ENCODE data around the gene GMDS. TPM values are rescaled to one million over a fixed set of nuclear protein-coding genes. Genes with fewer than 3 reads are reported as not detected.
A peak's percentile ranks its signal among the peaks of the same experiment; 100 is the strongest.
"Not testable (repeated sequence)": the region's sequence is repeated elsewhere in the genome, so short reads cannot be mapped to it uniquely, and the experiment has no call there.

Gene GMDS
- total RNA-seq, 1 donor from 2014 or later: 31.4 TPM

DNA sequence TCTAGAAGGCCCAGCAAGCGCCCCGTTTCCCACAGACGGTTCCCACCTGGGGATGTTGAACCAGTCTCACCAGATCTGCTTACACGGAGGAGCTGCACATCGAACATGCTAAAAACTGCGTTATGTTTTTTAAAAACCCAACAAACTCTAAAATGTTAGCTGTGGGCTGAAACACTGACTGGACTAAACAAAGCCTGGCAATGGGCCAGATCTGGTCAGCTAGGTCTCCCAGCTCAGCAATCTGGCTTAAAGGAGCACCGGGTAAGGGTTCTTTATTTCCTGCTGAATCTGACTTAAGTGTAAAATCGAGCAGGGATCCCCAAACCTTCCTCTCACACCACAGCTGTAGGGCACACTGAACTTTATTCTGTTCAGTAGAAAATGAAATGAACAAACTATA lies 478.8 kb downstream of the GMDS start:
- ATAC-seq: peak; percentile 50
- intact Hi-C loops (cut with DNase I): no loop called here

DNA sequence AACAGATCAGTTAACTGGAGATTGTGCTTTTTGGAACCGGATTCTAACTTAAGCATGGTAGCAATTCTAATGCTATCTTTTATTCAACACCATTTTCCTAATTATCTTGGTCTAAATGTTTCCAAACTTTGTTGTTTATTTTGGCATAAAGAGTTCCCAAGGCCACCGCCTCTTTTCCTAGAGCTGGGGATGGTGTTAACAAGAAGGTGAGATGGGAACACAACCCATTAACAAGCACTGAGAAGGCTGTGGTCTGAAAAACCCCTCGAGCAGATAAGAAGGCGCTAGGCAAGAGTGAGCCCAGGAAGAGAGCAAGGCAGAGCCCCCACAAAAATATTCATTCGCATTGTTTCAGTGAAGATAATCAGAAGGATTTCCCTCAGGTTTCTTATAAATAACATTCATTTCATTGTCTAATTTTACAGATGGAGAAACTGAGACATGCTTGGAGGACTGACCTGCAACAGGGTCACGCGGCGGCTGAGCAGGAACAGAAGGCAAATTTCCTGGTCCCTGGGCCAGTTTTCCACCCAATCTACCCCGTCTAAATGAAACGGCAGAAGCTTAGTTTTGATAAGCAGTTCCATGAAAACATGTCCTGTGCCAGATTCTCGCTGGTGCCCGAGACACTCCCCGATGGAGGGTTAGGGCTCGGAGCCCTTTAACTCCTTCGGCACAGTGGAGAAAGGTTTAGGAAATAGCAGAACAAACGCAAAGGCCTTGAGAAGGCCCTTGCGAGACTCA lies 480.1 kb downstream of the GMDS start:
- intact Hi-C loops (cut with DNase I): no loop called here
- DNase-seq (ENCODE audit: low spot score) (no peak), ATAC-seq (peak; percentile 42)

More for the DNA sequence above, 478.8 kb downstream of the GMDS start:
- DNase-seq (ENCODE audit: low spot score): peak; percentile 82

DNA sequence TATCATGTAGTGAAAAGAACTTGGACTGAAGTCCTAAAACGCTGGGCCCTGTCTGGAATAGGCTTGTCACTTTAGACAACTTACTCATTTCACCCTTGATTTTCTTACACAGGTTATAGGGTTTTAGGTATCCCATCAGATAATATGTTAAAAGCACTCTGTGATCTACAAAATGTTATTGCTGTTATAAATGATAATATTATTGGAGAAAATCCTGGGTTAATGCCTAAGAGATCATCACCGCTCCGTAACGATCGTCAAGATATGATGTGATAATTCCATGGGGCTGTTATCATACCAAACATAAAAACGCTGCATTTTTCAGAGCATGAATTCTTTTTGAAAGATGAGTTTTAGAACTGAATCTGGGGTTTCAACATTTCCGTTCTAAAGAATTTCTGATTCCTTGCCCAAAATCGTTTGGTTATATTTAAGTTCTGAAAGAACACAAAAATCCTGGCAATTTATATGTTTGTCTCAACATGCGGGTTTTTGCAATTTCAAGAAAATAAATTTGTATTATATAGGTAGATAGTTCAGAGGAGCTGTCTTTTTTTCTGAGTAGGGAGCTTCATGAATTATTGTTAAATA lies 480.9 kb downstream of the GMDS start:
- intact Hi-C loops (cut with DNase I): no loop called here
- ATAC-seq (no peak), DNase-seq (ENCODE audit: low spot score) (no peak)

DNA sequence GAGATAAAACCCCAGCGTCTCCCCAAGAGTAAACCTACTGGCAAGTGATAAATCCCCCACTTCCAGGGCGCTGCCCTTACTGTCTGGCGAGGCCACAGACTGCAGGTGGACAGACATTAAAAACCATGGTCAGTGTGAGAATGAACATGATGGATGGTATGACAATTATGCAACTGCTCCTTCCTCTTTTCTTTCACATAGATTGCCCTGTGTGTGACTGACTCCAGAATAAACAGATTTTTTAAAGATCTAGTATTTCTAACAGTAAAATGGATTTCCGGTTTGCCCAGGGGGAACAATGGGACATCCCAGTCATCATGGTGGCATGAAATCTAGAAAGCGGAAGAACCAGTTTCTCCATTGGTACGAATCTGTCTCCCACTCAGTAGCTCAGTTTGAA lies 482.0 kb downstream of the GMDS start:
- ATAC-seq: no peak
- no peak for DNase-seq (ENCODE audit: low spot score)
- intact Hi-C loops (cut with DNase I): no loop called here

DNA sequence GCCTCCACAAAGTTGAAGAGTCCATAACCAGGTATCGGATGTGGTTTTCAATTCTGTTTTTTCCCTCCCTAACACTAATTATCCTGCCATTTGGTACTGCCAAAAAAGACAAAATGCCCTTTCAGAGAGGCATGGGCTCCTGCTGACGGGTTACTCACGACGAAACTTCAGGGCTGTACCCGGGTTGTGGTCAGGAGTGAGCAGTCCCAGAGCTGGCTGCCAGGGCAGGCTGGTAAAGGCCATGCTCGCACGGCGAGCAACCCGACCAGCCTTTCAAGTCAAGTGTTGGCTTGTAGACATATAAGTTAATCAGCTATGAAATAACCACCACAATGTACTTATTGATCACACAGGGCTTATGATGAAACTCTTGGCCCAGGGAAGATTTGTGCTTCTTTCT lies 483.2 kb downstream of the GMDS start:
- DNase-seq (ENCODE audit: low spot score): no peak
- intact Hi-C loops (cut with DNase I): no loop called here
- ATAC-seq: no peak

DNA sequence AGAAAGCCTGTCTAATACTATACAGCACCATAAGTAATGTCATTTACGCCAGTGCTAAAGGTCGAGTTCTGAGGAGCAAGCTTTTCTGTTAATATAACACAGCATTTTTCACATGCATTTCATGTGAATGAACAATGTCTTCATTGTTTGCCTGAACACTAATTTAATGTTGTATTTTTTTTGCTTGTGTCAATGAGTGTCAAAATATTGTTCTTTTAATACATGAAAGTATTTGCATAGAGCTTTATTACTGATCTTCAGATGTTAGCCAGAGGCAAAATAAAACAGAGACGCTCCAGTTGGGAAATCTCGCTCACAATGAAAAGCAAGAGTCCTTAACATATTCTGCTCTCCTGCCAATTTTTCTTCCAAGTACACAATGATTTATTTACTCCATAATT lies 483.9 kb downstream of the GMDS start:
- ATAC-seq: no peak
- no peak for DNase-seq (ENCODE audit: low spot score)
- intact Hi-C loops (cut with DNase I): no loop called here

DNA sequence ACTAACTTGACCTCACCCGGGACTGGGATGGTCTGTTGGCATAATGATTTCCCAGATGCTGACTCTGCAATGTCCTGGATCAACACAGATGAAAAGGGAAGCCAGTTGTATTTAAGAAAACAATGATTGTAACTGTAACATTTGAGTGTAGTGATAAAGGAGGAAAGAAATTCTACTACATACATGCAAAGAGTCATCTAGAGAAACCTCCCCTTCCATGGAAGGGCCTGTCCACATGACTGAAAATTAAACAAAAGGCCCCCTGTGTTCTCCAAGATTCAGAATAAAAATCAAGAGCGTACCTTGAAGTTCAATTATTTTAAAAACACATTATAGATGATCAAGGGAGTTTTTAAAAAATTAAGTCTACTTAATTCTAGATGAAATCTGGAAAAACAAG lies 484.5 kb downstream of the GMDS start:
- no peak for DNase-seq (ENCODE audit: low spot score)
- no peak for ATAC-seq
- intact Hi-C loops (cut with DNase I): no loop called here

DNA sequence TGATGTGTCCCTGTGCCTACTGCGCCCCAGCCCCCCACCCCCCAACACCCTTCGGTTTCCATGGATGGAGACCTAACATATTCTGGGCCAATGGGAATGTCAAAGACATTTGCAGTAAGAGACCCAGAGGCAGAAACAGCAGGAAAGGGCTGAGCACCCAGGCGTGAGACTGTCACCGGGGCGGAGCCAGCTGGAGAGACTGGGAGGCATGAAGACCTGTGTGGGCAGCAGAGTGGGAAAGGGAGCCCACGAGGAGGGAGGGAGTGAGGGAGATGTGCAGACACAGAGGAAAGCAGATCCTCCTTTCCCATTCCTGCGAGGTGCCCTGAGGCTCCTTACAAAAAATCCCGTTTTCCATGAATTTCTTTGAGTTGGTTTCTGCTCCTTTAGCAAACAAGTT lies 485.5 kb downstream of the GMDS start:
- intact Hi-C loops (cut with DNase I): no loop called here
- ATAC-seq (no peak), DNase-seq (ENCODE audit: low spot score) (no peak)

DNA sequence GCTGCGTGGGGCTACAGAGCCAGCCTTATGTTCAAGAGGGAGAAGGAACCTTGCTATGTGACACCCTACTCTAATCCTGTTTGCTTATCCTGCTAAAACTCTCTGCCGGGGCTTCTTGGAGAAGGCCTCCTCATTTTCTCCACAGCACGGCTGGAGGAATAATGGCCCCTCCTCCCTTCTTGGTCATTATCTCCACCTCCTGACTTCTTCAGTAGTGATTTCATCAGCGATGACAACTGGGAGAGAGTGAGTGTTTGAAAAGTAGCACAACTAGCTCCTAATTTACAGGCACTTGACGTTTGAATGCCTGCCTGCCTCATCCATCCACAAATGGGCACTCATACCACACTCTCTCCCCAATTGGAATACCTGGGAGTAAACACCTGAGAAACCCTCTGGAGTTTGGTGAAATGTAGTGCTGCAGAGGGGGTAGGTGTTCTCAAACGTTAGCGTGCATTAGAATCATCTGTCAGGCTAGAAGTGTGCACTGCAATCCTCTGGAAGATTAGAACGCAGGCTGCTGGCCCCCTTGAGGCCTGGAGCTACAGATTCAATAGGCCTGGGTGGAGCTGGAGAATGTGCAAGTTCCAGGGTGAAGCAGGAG lies 487.2 kb downstream of the GMDS start:
- peak; percentile 25 for ATAC-seq
- no peak for DNase-seq (ENCODE audit: low spot score)
- intact Hi-C loops (cut with DNase I): no loop called here

DNA sequence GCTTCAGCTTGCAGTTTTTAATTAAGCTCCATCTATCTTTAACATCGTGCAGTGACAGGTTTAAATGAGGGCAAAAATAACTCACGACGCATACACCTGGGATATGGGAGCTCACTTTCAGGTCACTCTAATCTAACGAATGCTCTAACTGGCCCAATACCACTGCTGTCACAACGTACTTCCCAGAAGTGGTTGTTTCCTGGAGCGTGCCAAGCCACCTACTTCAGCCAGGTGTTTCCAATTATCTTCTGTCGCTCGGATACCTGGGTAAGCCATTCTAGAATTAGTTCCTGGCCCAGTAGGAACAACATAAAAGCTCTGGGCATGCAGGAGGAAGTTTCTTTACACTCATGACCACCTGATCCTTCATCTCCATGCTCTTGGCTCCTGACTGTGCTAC lies 488.3 kb downstream of the GMDS start:
- DNase-seq (ENCODE audit: low spot score): no peak
- intact Hi-C loops (cut with DNase I): no loop called here
- ATAC-seq: no peak

DNA sequence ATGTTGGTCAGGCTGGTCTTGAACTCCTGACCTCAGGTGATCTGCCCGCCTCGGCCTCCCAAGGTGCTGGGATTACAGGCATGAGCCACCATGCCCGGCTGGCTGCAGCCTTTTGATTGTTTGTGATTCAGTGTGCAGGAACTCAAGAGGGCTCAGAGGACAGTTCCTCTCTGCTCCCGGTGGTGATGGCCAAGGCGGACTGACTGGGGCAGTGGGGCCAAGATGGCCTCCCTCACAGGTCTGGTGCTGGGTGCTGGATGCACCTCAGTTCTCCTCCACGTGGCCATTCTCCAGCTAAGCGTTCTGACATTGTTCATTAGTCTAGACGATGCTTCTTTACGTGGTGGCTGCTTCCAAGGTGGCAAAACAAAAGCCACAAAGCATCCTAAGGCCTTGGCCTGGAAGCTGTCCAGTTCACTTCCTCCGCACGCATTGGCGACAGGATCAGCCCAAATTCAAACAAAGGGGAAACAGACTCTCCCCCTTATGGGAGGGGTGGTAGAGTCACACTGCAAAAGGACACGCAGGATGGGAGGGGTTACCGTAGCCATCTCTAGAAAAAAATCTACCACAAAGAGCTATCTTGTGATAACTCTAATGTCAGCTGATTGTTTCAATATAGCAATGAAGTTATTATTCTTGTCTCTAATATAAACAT lies 488.8 kb downstream of the GMDS start:
- DNase-seq (ENCODE audit: low spot score) (no peak), ATAC-seq (no peak)
- intact Hi-C loops (cut with DNase I): no loop called here

DNA sequence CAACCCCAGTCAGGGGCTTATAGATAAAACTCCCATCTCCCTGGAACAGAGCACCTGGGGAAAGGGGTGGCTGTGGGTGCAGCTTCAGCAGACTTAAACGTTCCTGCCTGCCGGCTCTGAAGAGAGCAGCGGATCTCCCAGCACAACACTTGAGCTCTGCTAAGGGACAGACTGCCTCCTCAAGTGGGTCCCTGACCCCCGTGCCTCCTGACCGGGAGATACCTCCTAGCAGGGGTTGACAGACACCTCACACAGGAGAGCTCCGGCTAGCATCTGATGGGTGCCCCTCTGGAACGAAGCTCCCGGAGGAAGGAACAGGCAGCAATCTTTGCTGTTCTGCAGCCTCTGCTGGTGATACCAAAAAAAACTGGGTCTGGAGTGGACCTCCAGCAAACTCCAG lies 494.3 kb downstream of the GMDS start:
- ATAC-seq; intact Hi-C loops (cut with DNase I); DNase-seq (ENCODE audit: low spot score): not testable (repeated sequence)

DNA sequence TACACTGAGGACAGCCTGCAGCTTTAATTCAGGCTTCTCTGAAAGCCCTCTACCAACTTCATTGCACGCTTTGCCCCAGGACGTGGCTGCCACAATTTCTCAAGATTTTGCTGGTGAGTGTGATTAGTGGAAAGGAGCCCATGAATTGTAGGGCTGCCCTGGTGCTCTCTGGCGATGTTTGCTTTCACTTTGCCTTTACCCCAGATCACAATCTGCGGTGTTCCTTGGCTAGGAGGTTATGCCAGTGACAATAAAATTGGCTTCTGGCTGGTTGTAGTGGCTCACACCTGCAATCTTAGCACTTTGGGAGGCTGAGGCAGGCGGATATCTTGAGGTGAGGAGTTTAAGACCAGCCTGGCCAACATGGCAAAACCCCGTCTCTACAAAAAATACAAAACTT lies 496.4 kb downstream of the GMDS start:
- intact Hi-C loops (cut with DNase I): no loop called here
- ATAC-seq: no peak
- DNase-seq (ENCODE audit: low spot score): no peak

DNA sequence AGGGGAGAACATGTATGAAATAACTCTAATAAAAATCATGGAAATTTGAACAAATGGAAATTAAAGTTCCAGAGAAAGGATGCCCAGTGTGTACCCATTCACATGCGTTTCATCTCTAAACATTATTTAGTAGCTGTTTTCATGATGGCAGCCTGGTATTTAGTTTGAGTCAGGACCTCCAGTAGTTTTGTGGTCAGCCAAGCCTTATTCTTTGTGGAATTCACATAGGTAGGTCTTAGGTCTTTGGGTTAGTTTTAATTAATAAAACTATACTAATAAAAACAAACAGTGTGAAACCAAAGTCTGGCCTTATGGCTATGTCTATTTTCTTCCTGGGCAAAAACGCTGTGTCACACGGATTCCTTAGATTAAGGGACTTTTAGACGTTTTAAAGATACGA lies 497.9 kb downstream of the GMDS start:
- no peak for ATAC-seq

DNA sequence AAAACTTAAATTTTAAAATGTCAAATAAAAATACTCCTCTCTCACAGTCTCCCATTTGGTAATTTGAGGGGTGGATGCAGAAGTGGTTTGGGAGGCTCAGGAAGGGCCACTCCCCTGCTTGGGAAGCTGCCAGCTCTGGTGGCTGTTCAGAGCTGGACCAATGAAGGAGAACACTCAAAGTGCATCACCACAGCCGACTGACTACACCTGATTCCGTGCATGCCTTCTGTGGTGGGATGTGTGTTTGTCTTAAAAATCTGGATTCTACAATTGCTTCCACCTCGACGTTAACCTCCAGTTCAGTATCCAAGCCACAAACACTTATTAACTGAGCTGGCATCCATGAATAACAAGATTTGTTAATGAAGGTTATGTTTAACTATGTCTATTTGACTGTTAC lies 498.4 kb downstream of the GMDS start:
- intact Hi-C loops (cut with DNase I): no loop called here
- no peak for DNase-seq (ENCODE audit: low spot score)
- no peak for ATAC-seq

More for the DNA sequence above, 497.9 kb downstream of the GMDS start:
- intact Hi-C loops (cut with DNase I): no loop called here
- DNase-seq (ENCODE audit: low spot score): no peak

DNA sequence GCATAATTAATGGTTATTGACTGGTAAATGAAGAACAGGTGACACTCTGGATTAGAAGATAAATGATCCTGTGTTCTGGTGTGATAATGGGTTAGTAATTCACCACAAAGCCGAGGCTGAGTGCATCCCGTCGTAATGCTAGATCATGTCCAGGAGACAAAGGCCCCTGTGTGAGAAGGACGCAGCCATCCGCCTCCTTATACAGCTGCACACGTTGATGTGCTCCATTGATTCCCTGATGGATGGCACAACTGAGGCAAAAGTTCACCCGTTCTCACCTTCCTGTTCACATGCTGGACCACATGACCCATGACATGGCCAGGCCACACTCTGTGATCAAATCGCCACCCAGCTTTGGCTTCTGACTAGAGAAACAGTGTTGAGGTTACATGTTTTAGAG lies 499.6 kb downstream of the GMDS start:
- ATAC-seq (peak; percentile 85), DNase-seq (ENCODE audit: low spot score) (no peak)
- intact Hi-C loops (cut with DNase I): no loop called here

DNA sequence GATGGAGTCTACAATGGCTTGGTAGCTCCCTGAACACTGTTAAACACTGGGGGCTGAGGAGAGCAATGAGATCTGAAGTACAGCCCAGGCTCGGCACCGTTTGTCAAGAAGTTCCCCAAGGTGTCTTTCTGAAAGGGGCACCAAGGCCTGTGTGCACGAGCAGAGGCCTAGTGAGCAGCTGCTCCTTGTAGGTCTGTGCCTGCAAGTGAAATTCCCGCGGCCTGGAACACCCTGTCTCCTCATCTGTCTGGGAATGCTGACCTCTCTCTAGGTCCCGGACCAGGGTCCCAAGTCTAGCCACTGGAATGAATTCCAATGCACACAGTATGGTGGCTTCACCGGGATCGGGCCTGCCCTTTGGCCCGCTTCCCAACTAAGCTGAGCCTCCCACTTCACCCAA lies 500.9 kb downstream of the GMDS start:
- ATAC-seq (no peak), DNase-seq (ENCODE audit: low spot score) (no peak)
- intact Hi-C loops (cut with DNase I): no loop called here

DNA sequence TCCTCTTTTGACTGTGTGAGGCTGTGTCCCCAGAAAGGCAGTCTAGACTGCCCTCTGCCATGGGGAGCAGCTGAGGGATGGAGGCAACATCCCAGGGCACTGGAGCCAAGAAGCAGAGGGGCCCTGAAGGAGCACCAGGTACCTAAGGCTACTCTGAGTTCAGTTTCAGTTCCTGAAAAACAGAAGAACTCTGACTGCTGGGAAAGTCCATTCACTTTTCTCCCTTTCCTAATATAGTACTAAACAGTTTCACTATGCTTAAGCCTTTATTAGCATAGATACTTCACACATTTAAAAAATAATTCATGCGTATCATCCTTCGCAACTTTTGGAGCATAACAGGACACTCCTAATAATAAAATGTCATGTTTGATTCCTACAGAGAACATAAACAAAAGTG lies 505.7 kb downstream of the GMDS start:
- intact Hi-C loops (cut with DNase I): no loop called here
- ATAC-seq (no peak), DNase-seq (ENCODE audit: low spot score) (no peak)

DNA sequence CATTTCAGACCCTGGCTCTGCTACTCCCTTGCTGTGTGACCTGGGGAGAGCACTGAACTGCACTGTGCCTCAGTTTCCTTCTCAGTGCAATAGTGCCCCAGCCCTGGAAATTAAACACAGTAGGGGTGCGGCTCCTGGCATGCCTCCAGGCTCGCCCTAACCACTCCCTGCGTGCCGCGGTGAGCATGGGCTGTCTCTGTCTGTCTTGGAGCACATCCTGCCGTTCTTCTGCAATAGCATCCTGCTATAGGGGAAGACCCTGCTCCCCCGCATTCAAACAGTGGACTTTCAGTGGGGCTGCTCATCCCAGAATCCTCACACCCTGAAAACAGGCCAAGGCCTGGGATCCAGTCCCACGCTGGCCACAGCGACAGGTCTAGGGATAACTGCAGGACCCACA lies 506.2 kb downstream of the GMDS start:
- intact Hi-C loops (cut with DNase I): no loop called here
- no peak for DNase-seq (ENCODE audit: low spot score)

DNA sequence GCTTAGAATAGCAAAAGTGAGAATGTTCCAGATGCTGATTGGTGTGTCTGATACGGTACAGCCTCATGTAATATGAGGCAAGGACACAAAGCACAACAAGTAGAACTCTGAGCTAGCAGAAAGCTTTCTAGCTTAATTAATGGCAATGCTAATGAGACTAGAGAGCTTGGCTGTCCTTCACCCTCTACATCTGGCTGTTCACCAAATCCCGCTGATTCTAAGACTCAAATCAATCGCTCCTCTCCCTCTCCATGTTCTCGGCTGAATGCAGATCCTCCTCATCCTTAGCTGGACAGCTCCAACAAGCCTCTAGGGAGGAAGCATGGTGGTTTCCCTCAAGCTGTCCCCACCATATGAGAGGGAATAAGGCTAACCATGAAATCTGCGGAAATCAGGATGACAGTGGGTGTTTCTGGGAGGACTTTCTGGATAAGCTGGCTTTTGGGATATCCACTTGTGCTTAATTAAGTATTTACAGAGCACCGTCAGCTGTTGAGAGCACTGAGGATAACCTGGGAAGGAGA lies 506.8 kb downstream of the GMDS start:
- no peak for ATAC-seq
- no peak for DNase-seq (ENCODE audit: low spot score)
- intact Hi-C loops (cut with DNase I): no loop called here

More for the DNA sequence above, 506.2 kb downstream of the GMDS start:
- no peak for ATAC-seq
